DOHH2 (cell line): ENCODE results near the gene FYCO1.

ENCODE experiments used
- H3F3A ChIP-seq: fragments of 200-600 bp; sonication (generic), shearing (Covaris generic); 2 replicates; pipeline ENCODE4 v1.6.0; 2016; ENCODE audit warnings: antibody characterized with exemption, mild to moderate bottlenecking; ENCODE audit not compliant: control insufficient read depth, insufficient read depth
- H3K27ac ChIP-seq: fragments of 200-600 bp; sonication (generic); 2 replicates; pipeline ENCODE4 v1.5.1; 2014; ENCODE audit warnings: low read depth, mild to moderate bottlenecking, low read length, moderate library complexity
- H3K27me3 ChIP-seq: fragments of 200-600 bp; sonication (generic); 2 replicates; pipeline ENCODE4 v1.6.1; 2014; ENCODE audit warnings: mild to moderate bottlenecking, low read length, mixed read lengths; ENCODE audit not compliant: control insufficient read depth
- H3K36me3 ChIP-seq: fragments of 200-600 bp; sonication (generic); 2 replicates; pipeline ENCODE4 v1.6.1; 2014; ENCODE audit warnings: mild to moderate bottlenecking, low read length, moderate library complexity, mixed read lengths; ENCODE audit not compliant: control insufficient read depth
- H3K4me1 ChIP-seq: fragments of 200-600 bp; sonication (generic); 2 replicates; pipeline ENCODE4 v1.6.1; 2014; ENCODE audit warnings: mild to moderate bottlenecking, low read length, mixed read lengths; ENCODE audit not compliant: control insufficient read depth
- H3K4me2 ChIP-seq: fragments of 200-600 bp; sonication (generic); 2 replicates; pipeline ENCODE4 v1.6.0; 2014; ENCODE audit warnings: mild to moderate bottlenecking, low read length, moderate library complexity
- H3K4me3 ChIP-seq: fragments of 200-600 bp; sonication (generic); 2 replicates; pipeline ENCODE4 v1.5.1; 2014; ENCODE audit warnings: mild to moderate bottlenecking, low read length, mixed read lengths
- H3K79me2 ChIP-seq: fragments of 200-600 bp; sonication (generic); 2 replicates; pipeline ENCODE4 v1.6.1; 2014; ENCODE audit warnings: mild to moderate bottlenecking, low read length, mixed read lengths; ENCODE audit not compliant: control insufficient read depth
- H3K9me2 ChIP-seq: fragments of 200-600 bp; sonication (generic); replicated peaks from 2 replicates; pipeline ENCODE4 v1.6.1; 2014; ENCODE audit warnings: mild to moderate bottlenecking, low read length, mixed read lengths; ENCODE audit not compliant: control insufficient read depth
- H3K9me3 ChIP-seq: fragments of 200-600 bp; sonication (generic); 2 replicates; pipeline ENCODE4 v1.6.1; 2014; ENCODE audit warnings: antibody characterized with exemption, low read length, mixed read lengths; ENCODE audit not compliant: control insufficient read depth, insufficient read depth
- H4K20me1 ChIP-seq: fragments of 200-600 bp; sonication (generic); 2 replicates; pipeline ENCODE4 v1.6.0; 2014; ENCODE audit warnings: low read depth, mild to moderate bottlenecking, antibody characterized with exemption, low read length, moderate library complexity; ENCODE audit not compliant: control insufficient read depth, insufficient read depth
- EZH2phosphoT487 ChIP-seq: fragments of 200-600 bp; sonication (generic); IDR thresholded peaks from 2 replicates; pipeline ENCODE4 v1.6.1; 2017; ENCODE audit warnings: borderline replicate concordance, mild to moderate bottlenecking, antibody characterized with exemption, low read length, moderate library complexity, mixed read lengths
- TF ChIP-seq, protein P1 (sequence below): fragments of 200-600 bp; sonication (generic); IDR thresholded peaks from one replicate; pipeline ENCODE4 v1.5.1; 2014; ENCODE audit warnings: antibody characterized with exemption, mild to moderate bottlenecking, low read depth, low read length; ENCODE audit not compliant: poor library complexity, severe bottlenecking

FYCO1 gene

DNA sequence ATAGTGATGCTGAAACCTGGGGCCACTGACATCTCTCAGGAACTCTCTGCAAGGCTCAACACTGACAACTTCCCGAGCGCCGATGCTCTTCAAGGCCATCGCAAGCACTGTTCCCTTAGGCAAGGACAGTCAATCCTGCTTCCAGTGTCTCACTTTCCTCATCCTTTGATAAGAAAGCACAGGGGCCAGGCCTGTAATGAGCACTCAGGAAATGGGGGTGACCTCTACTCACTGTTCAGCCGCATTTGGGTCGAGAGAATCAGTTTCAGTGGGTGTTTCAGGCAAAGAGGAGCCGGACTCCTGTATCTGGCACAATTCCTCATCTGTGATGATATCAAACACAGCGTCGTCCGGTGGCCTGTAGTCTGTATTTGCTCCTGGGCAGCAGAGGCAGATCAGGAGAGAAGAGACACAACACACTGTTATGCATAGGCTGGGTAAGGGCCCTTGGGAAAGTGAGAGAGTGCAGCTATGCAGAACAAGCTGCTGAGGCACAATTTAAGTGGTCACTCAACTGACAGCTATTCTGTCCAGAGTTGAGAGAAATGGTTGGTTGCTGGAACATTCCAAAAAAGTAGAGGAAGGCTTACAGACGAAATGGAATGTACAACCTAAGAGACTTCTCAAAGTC, 40.5 kb downstream of the FYCO1 start:
- Histone ChIP-seq H3K9me3 (no peaks in the 10 kb centered on the region), H3K4me2 (no peak overlapping the region), H3K4me3 (no peak overlapping the region), H3F3A (no peaks in the 10 kb centered on the region), H3K36me3 (peaks cover 73% of the 10 kb centered on the region), H3K4me1 (no peaks in the 10 kb centered on the region), H3K9me2 (no peaks in the 10 kb centered on the region), H3K27me3 (no peaks in the 10 kb centered on the region), H4K20me1 (no peaks in the 10 kb centered on the region), H3K79me2 (no peaks in the 10 kb centered on the region), H3K27ac (no peak overlapping the region)
- TF ChIP-seq, protein P1, sequence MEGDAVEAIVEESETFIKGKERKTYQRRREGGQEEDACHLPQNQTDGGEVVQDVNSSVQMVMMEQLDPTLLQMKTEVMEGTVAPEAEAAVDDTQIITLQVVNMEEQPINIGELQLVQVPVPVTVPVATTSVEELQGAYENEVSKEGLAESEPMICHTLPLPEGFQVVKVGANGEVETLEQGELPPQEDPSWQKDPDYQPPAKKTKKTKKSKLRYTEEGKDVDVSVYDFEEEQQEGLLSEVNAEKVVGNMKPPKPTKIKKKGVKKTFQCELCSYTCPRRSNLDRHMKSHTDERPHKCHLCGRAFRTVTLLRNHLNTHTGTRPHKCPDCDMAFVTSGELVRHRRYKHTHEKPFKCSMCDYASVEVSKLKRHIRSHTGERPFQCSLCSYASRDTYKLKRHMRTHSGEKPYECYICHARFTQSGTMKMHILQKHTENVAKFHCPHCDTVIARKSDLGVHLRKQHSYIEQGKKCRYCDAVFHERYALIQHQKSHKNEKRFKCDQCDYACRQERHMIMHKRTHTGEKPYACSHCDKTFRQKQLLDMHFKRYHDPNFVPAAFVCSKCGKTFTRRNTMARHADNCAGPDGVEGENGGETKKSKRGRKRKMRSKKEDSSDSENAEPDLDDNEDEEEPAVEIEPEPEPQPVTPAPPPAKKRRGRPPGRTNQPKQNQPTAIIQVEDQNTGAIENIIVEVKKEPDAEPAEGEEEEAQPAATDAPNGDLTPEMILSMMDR, result no peak
- no peak for TF ChIP-seq EZH2phosphoT487

DNA sequence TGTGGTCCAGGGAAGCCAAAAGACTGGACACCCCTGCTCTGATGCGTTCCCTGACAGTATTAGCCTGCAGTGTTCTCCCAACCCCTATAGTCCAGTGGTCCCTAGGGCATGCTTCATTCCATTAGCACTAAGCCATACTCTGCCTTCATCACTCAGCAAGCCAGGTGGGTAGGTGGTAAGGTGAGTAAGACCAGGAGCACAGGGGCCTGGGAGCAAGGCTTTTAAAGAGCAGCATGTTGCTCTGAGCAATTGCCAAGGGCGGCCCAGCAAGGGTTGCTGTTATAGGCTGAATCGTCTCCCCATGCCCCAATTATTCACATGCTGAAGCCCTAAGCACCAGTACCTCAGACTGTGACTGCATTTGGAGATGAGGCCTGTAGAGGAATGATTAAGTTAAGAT, 41.3 kb downstream of the FYCO1 start:
- no peak overlapping the region for H3K4me2 ChIP-seq
- TF ChIP-seq, protein P1, result no peak
- TF ChIP-seq EZH2phosphoT487, result no peak
- H4K20me1 ChIP-seq, result no peaks in the 10 kb centered on the region
- H3F3A ChIP-seq, result no peaks in the 10 kb centered on the region
- H3K9me2 ChIP-seq, result no peaks in the 10 kb centered on the region
- H3K27me3 ChIP-seq, result no peaks in the 10 kb centered on the region
- no peak overlapping the region for H3K4me3 ChIP-seq
- H3K36me3 ChIP-seq, result peaks cover 71% of the 10 kb centered on the region
- H3K79me2 ChIP-seq, result no peaks in the 10 kb centered on the region
- no peaks in the 10 kb centered on the region for H3K4me1 ChIP-seq
- no peaks in the 10 kb centered on the region for H3K9me3 ChIP-seq
- H3K27ac ChIP-seq, result no peak overlapping the region

DNA sequence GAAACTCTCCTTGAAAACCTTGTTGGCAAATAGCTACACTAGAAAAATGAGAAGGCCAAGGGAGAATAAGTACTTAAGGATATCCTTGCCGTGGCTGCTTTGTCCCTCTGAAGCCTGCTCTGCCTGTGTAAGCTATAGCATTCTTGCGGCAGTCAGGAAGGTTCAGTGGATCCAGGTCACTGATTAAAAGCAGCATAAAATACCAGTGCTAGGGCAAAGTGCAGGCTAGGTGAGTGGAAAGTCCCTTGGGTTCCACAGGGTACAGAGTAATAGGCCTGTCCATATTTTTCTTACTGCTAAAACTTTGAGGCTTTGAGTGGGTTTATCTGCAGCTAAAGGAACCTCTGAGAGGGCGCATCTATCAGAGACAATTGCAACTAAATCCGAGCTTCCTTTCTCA, 42.1 kb downstream of the FYCO1 start:
- H3K79me2 ChIP-seq, result no peaks in the 10 kb centered on the region
- H3K27me3 ChIP-seq, result no peaks in the 10 kb centered on the region
- peaks cover 71% of the 10 kb centered on the region for H3K36me3 ChIP-seq
- H3K9me2 ChIP-seq, result no peaks in the 10 kb centered on the region
- H3F3A ChIP-seq, result no peaks in the 10 kb centered on the region
- TF ChIP-seq EZH2phosphoT487, result no peak
- TF ChIP-seq, protein P1, result no peak
- no peak overlapping the region for H3K4me2 ChIP-seq
- H4K20me1 ChIP-seq, result no peaks in the 10 kb centered on the region
- no peaks in the 10 kb centered on the region for H3K9me3 ChIP-seq
- H3K27ac ChIP-seq, result no peak overlapping the region
- H3K4me1 ChIP-seq, result no peaks in the 10 kb centered on the region
- H3K4me3 ChIP-seq, result no peak overlapping the region
